ENCODE results near the gene TBCK.

DNA sequence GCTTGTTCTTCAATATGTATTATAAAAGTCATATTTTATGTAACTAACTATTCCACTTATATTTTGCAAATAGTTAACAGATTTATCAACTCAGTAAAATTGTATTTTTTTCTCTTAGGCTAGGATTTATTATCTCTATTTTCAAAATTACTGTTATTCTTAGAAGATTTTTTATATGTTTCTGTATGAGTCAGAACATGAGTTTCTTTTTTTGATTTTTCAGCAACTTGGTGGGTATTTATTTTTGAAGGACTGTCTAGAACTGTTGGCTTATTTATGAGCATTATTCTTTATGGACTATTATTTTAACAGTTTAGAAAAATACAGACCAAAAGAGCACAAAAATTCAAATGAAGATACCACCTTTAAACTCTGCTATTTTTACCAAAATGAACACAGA, 7.1 kb upstream of the TBCK start:
- no peak for TF ChIP-seq CTCF (IDR thresholded peaks at IDR 0.05; ENCODE audit: low read depth, low read length, missing input control)
- TF ChIP-seq HNF4A (conservative IDR thresholded peaks at IDR 0.05) = no peak

All from liver (tissue), 3 donors.